ENCODE measurements around the gene RPS6KA3.
A peak's percentile ranks its signal among the peaks of the same experiment; 100 is the strongest.
"Not testable (repeated sequence)": the region's sequence is repeated elsewhere in the genome, so short reads cannot be mapped to it uniquely, and the experiment has no call there.

Gene RPS6KA3

DNA sequence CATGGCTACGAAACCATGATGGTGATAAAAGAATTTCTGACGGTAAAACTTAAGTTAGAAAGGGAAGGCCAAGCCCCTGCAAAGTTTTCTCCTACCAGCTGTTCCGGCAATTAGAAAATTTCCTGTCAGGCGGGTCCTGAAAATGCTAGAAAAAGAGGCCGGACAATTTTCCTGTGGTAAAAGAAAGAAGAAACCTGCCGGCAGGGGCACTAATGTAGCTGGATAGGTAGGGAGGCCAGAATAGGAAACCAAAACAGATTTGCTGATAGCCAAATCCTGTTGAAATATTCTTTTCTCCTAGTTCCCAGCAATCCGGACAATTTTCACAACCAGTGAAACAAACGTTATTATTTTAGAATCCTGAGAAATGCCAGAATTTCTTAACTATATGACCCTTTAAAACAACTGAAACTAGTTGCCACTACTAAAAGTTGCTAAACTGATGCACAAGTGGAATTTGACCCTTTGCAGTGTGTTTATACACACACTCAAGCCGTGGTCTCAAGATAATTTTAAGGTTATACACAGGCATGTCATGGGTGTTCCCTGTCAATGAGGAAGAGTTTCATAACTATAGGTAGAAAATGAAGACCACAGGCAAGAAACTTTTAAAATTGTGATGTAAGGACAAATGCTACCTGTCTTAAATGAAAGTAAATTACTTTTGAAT is 47.7 kb downstream of the RPS6KA3 start:
- peak; percentile 5 for DNase-seq (ENCODE audit: low spot score)

DNA sequence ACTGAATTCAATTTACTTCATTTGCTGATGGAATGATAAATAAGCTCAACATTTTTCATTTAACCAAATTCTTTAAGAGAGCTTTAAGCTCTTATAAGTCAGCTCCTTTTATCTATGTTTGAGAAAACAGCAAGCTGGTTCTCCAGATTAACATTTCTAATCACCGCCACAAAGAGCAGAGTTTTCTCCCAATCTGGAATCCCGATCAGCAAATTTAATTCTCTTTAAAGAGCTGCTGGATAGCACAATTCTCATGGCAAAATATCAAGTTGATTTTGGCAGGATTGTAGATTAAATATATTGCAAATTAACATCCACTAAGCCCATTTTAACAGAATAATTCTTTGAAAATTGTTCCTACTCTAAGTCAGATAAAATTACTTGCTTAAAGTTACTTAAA is 48.8 kb downstream of the RPS6KA3 start:
- no peak for DNase-seq (ENCODE audit: low spot score)

DNA sequence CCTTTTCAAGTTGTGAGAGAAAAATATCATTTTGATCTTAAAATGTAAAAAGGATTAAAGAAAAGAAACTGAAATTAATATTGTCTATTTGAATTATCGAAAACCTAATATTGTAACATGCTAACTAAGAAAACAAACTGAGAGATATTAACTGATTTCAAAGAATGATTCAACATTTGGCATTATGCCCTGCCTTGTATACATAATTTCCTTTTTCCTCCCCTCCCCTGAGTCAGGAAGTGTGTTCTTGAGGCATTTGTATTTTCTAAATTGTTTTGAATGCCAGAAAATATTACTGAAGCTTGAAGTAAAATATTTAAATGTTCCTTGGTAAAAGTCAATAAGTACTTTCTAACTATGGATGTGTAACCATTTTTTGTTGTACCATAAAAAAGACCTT is 49.4 kb downstream of the RPS6KA3 start:
- no peak for DNase-seq (ENCODE audit: low spot score)

DNA sequence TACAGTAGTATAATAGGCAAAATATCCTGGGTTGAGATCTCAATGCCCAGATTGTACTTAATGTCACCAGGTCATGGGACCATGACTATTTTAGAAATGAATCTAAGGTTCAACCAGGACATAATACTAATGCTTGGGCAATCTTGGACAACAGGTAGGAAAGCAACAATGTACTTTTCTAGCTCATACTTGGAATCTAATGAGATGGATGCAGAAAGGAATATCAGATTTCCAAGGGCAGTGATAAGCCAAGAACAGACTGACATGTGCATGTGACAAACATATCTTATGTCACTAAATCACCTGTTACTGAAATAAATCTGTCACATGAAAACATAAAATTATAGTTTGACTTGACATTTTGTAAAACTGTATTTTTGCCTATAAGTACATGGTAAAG is 51.1 kb downstream of the RPS6KA3 start:
- no peak for DNase-seq (ENCODE audit: low spot score)

DNA sequence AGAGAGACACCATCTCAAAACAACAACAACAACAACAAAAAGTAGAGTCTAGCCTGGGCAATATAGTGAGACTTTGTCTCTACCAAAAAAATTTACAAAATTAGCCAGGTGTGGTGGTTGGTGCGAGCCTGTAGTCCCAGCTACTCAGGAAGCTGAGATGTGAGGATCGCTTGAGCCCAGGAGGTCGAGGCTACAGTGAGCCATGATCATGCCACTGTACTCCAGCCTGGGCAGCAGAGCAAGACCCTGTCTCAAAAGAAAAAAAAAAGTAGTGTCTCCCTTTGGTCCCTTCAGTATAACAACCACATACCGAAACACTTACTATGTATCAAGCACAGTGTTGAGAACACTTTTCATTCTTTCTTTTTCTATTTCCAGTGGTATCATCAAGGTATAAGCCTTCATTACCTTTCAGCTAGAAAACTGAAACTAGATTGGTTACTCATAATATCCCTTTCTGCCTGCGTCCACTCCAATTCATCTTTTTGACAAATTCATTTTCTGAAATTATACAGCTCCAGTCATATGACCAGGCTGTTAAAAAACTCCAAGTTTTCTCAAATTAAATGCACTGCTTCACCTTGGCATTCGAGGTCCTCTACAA is 54.1 kb downstream of the RPS6KA3 start:
- DNase-seq (ENCODE audit: low spot score): no peak

DNA sequence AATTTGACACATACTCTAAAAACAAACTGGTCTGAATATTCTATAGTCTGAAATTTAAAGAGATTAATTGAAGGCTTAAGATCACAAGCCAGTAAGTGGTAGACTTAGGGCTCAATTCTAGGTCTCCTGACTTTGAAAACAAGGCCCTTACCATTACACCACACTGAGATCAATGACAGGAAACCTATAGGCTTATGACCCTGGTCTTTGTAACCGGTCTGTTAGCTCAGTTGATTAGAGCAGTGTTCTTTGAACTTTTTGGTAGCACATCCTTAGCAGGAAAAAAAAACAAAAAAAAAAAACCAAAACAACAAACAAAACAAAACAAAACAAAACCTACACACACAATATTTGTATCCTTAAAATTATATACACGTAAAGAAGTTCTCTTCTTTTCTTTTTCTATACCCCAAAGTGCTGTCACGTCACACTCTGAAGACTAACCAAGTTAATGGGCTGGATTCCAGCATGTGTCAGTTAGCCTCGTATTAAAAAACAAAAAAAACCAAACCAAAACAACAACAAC is 55.4 kb downstream of the RPS6KA3 start:
- no peak for DNase-seq (ENCODE audit: low spot score)

DNA sequence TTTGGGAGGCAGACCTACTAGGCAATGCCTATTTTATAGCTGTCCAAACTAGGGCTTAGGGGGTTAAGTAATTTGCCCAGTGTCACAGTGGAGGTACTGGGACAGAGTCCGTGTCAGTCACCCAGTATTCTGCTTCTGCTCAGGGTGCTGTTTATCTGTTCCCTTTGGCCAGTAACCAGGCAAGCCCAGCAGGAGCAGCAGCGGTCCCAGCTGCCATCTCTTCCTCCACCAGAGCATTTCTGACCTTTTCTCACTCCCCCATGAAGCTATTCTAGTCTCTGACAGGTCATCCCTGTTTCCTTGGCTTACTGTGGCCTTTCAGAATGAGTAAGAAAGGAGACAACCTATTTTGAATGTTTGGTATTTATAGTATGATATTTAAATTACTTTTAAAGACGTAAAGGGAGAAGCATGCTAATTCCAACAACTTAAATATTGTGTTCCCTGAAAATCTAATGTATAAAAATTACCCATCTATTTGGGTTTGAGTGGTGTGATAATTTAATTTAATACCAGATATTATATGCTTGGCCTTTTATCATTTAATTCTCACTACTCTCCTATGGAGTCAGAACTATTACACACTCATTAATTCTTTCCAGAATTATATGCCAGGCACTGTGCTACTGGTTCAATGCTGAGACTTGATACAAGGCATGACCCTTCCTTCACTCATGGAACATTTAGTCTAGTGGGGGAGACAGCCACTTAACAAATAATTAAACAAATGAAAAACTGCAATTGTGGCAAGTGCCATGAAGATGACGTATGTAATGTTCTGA is 60.6 kb downstream of the RPS6KA3 start:
- no peak for DNase-seq (ENCODE audit: low spot score)

DNA sequence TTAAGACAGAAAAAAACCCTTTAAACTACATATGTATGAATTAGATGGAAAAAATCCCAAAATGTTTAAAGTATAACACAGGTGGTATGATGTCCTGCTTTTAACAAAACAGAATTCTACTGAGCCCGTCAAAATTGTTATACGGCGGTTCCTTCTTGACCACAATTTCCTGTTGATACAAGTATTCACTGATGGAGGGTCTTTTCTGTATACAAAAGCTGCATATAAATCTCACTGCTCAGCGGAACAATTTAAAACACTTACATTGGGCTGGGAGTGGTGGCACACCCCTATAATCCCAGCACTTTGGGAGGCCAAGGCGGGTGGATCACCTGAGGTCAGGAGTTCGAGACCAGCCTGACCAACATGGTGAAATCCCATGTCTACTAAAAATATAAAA is 62.4 kb downstream of the RPS6KA3 start:
- DNase-seq (ENCODE audit: low spot score): no peak

DNA sequence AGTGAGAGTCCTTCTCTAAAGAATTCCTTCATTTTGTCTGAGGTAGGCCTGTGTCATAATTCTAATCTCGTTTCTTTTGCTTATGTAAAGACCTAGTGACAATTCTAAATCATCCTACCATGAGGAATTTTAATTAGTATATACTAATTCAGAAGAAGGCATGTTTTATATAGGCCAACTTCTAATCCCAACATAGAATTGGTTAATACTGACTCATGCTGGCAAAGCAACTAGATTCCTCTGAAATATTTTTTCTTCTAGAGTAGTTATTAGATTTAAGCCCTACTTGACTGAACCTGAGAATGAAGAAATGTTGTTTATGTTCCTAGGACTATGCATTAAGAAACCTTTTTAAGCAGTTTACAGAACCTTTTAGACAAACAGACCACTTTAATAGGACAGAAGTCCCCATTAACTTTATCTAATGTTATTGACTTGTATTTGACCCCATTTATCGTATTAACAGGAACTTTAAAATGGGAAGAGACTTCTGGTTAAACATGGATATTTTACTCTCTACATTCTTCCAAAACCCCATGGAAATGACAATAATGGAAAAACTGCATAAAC is 69.0 kb downstream of the RPS6KA3 start:
- DNase-seq (ENCODE audit: low spot score): no peak

DNA sequence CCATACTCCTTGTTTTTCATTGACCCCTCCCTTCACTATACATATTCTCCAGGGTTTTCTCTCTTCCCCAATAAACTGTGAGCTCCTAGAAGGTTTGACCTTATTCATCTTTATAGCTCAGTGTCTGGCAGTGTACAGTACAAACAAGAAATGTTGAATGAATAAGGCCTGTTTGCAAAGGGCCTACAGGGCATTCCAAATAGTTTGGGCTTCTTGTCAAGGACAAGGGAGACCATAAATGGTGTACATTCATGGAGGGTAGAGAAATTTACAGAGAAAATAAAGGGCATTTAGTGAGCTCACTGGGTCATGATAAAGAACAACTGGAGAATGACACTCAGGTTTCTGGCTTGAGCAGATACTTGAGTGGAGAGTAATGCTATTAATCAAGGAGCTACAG is 77.5 kb downstream of the RPS6KA3 start:
- DNase-seq (ENCODE audit: low spot score): no peak

DNA sequence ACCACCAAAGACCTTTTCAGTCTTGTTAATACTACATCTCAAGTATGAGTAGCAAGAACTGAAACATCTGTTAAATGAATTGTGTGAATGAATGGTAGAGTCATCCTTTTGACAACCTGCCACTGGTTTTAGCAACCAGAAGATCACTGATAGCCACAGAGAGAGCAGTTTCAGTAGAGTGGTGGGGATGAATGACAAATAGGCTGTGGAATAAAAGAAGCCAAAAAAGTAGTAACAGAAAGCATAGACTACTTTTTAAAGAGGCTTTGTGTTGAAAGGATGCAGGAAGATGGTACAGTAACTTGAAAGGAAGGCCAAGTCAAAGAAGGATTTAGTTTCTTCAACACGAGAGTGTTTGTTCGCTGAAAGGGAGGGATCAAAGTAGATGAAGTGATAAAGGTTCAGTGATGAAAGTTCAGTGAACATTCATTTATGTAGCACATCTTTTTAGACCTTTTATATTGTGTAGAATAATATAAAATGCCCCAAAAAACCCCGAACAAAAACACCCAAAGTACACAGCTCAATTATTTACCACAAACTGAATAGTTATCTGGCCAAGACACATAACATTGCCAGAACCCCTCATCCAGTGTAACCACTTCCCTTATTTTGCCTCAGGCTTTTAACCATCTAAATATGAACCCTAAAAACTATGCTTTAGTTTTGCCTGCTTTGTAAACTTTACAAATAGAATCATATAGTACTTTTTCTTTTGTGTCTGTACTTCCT is 84.9 kb downstream of the RPS6KA3 start:
- no peak for DNase-seq (ENCODE audit: low spot score)

DNA sequence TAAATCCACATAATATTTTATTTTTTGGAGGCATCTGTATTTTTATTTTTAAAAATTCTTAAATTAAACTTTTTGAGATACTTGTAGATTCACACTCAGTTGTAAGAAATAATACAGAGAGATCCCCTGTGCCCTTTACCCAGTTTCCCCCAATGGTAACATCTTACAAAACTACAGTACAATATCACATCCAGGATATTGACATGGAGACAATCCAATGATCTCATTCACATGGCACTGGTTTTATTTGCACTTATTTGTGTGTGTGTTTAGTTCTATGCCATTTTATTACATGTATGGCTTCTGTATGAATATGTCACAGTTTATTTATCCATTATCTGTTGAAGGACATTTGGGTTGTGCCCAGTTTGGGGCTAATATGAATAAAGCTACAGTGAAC is 89.6 kb downstream of the RPS6KA3 start:
- no peak for DNase-seq (ENCODE audit: low spot score)

DNA sequence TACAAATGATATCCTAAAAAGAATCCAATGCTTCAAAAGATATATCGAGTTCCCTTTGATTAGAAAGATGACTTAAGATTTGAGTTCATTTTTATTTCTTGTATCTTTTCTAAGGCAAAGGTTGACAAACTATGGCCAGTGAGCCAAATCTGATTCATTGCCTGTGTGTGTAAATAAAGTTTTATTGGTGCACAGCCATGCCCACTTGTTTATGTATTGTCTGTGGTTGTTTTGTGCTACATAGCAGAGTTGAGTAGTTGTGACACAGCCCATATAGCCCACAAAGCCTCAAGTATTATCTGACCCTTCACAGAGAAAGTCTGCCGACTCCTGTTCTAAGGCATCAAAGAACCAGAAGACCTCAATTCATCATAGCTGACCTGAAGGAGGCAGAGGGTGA is 92.9 kb downstream of the RPS6KA3 start:
- DNase-seq (ENCODE audit: low spot score): no peak

DNA sequence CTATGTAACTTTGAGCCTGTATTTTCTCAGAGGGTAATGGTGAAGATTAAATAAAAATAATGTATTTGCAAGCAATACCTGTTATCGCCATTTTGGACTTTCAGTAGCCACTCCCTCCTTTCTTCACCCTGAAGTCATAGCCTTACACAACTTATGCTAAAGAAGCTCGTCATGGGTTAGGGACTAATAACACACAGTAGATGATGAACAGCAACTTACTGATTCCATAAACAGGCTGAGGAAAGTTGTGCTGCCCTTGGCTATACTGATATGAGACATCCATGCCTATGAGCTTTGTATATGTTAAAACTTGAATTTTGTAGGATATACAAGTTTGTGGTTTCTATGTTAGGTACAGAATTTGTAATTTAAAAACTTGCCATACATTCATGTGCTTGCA is 93.4 kb downstream of the RPS6KA3 start:
- DNase-seq (ENCODE audit: low spot score): no peak

DNA sequence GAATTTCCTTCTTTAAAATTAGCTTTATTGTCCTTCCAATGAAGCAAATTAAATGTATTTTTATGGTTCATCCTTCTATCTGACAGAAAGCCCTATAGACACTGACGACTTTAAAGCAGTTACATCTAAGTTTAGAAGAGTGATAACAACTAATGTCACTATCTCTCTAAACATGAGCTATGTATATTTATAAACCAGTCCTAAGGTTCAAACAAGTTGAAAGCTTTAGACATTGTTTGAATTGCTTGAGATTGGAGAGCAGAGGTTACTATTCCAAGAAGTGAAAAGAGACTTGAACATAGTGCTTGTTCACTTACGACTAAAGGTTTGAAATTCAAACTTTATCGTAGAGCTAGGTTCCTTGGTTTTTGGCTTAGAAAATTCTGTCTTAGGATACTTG is 94.8 kb downstream of the RPS6KA3 start:
- no peak for DNase-seq (ENCODE audit: low spot score)

DNA sequence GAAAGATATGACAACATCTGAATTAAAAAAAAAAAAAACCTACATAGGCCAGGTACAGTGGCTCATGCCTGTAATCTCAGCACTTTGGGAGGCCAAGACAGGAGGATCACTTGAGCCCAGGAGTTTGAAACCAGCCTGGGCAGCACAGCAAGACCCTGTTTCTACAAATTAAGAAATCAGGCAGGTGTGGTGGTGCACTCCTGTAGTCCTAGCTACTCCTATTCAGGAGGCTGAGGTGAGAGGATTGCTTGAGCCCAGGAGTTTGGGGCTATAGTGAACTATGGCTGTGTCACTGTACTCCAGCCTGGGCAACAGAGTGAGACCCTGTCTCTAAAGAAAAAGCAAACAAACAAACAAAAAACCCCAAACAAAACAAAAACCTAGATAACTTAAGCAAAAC is 104.2 kb downstream of the RPS6KA3 start:
- not testable (repeated sequence) for DNase-seq (ENCODE audit: low spot score)

DNA sequence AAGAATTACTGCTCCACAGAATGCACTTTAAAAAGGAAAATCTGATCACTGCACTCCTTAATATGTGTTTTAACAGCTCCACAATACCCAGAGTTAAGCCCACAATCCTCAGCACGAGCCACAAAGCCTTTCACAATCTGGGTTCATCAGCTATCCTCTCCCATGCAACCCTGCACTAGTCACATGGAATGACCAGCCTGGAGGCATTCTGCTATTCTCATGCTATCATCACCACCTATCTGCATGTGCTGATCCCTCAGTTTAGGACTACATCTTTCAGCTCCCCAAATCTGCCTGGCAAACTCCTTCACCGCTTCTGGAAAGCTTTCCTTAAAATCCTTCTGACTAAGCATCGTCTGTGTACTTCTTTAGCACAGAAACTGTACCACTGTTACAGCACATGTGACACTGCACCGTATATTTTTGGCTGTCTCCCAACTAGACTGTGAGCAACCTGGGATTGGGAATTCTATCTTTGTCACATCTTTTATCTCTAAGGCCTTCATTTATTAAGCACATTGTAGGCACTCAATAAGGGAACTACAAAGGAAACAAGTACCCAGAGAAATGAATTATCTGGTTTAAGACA is 106.8 kb downstream of the RPS6KA3 start:
- no peak for DNase-seq (ENCODE audit: low spot score)

DNA sequence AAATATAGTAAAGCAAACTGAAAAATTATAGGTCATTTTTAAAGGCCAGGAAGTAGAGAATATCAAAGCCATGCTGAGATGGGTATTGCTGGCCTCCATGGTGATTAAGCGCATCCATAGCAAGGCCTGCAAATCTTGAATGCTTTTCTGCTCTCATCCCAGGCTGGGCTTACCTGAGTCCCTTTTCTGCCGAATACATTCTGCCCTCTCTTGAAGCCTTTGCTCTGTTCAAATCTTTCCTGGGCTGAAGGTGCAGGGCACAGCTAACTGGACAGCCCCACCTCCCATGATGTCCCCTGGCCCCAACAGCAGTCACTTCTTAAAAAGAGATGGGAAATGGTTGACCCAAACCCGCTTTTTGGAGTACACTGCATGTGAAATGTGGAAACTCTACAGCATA is 115.0 kb downstream of the RPS6KA3 start:
- no peak for DNase-seq (ENCODE audit: low spot score)

DNA sequence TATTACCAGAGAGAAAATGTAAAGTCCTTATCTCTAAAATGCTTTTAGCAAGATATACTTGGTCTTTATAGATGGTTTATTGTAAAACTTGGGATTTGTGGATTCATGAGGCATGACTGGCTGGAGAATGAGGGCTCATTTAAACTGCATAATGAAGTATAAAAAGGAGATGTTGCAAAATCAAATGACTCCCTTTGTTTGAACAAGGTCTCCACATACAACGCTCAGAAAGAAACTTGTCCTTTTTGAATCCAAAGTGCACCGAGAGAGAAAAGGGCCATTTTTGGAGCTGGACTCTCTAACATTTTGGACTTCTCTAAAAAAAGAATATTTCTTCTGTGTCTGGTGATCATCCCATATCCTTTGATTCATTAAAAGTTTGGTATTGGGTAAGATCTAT is 117.4 kb downstream of the RPS6KA3 start:
- DNase-seq (ENCODE audit: low spot score): no peak

DNA sequence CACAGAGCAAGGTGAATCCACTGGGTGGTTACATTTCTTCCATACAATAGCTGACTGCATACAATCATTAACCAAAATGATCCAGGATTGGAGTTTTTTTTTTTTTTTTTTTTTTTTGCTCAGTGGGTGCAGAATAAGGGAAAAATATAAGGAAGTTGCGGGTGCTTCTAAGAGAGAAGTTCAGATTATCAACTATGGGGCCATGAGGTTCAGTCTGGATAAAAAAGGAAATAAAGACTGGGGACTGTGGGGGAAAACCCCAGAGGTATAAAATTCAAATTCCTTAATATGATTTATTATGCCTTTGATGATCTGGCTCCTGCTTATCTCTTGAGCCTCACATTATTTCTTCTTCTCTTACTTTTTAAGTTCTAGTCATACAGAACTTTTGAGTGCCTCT is 119.1 kb downstream of the RPS6KA3 start:
- DNase-seq (ENCODE audit: low spot score): no peak

DNA sequence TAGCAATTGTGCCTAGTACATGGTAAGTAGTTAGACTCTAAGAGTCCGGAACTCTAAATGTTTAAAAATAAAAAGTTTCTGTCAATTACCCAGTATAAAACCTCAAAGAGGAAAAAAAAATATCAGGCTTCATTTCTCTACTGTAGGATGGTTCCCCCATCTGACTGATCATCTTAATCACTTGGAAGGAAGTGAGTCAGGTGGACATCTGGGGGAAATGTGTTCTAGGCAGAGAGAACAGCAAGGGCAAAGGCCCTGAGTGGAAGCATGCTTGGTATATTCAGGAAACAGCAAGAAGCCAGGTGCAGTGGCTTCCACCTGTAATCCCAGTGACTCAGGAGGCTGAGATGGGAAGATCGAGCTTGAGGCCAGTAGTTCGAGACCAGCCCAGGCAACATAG is 122.2 kb downstream of the RPS6KA3 start:
- DNase-seq (ENCODE audit: low spot score): no peak

DNA sequence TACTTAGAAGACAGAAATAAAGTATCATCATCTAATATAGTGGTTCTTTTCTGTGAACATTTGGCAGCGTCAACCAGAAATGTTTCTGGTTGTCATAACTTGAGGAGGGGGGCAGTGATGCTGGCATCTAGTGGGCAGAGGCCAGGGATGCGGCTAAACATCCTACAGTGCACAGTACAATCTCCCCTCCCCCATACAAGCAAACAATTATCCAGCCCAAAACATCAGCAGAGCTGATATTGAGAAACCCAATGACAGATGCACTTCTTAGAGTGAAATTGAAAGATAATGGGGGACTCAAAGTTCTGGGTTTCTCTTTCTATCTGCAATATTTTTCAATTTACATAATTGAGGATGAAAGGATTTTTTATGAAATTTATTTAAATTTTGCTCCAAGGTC is 123.1 kb downstream of the RPS6KA3 start:
- DNase-seq (ENCODE audit: low spot score): no peak
